GM18499 (cell line): ENCODE measurements around the gene PLCB3.

Experiments
- ATAC-seq: cut with Tn5 transposase; IDR thresholded peaks from one replicate; pipeline ENCODE4 v1.9.1; 2021; ENCODE audit warnings: moderate number of reproducible peaks; ENCODE audit not compliant: insufficient read depth, unreplicated experiment

PLCB3 gene

DNA sequence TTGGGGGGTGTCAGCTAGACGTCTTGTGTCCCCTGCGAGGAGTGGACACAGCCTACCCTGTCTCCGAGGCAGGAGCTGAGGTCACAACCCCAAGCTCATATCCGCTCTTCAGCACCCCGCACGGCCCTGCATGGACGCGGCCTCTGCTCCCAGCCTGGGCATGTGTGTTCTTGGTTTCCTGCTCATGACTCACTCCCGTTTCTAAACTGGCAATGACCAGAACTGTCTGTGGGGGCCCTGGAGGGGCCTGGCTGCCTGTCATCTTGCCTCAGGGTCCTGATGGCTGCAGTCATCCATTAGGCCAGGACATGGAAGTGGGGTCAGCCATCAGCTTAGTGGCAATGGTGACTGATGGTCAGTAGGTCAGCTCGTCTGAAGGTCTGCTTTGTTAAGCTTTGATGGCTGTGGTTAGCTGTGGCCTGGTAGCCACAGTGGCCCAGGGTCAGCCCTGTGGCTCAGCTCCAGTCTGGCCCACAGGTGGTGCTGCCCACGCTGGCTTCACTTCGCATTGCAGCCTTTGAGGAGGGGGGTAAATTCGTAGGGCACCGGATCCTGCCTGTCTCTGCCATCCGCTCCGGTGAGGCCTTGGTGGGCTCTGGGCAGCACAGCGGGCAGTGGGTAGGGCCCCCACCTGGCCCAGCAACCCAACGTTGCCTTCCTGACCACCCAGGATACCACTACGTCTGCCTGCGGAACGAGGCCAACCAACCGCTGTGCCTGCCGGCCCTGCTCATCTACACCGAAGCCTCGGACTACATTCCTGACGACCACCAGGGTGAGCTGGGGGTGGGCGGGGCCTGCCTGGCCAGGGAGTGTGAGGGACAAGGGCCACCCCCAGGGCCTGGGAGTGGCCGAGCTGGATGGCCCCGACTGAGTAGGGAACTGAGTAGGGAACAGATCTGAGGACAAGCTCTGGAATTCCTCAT, 12.0 kb downstream of the PLCB3 start:
- no peak for ATAC-seq

DNA sequence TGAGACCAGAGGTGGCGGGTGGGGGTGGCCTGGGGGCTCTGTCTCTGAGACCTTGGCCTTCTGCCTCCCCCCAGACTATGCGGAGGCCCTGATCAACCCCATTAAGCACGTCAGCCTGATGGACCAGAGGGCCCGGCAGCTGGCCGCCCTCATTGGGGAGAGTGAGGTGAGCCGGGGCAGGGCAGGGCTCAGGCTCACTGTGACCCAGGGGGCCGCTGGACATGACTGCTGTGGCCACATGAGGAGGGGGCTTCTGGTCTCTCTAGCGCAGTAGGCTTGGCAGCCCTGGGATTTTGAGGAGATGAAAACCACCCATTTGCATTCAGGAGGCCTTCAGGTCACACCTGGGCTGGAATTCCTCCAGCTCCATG, 12.6 kb downstream of the PLCB3 start:
- ATAC-seq: no peak

DNA sequence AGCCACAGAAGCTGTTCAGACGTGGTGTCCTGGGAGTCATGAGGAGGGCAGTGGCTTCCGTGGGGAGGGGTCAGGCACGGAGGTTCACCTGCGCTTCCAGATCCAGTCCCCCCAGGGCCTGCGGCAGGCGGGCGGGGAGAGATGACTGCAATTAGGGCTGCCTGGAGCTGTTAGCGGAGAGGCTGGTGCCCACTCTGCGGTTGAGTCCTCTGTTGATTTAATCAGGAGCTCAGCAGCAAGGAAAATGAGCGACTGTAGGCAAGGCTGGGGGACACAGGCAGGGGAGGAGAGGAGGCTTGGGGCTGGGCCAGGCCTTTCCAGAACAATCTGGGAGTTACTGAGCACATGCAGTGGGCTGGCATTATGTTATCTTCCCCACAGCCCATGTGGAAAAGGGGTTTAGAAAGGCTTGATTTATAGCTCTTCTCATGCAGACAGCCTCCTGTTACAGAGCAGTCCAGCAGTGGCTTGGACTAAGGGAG, 13.1 kb downstream of the PLCB3 start:
- no peak for ATAC-seq

DNA sequence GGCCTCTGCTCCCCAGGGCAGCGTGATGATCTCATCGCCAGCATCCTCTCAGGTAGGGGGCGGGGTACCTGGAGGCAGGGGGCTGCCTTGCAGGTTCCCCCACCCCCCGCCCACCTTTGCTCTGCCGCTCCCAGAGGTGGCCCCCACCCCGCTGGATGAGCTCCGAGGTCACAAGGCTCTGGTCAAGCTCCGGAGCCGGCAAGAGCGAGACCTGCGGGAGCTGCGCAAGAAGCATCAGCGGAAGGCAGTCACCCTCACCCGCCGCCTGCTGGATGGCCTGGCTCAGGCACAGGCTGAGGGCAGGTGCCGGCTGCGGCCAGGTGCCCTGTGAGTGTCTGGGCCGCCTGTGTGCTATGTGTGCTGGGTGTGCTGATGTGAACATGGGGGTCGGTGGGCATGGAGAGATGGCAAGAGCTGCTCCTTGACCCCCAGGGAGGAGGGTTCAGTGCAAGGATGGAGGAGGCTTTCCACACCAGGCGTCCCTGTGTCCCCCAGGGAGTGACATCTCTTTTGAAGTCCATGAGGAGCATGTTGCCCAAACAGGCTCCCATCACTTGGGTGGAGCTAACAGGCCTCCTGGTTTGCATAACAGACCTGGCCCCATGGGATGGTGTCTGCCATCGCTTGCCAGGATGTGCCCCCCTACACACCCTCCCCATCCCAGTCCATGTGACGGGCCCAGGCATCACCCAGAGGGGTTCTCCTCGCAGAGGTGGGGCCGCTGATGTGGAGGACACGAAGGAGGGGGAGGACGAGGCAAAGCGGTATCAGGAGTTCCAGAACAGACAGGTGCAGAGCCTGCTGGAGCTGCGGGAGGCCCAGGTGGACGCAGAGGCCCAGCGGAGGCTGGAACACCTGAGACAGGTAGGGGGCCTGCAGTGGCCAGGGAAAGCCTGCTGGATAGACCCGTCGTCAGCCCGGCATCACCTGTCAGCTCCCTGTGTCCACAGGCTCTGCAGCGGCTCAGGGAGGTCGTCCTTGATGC, 14.1 kb downstream of the PLCB3 start:
- no peak for ATAC-seq

DNA sequence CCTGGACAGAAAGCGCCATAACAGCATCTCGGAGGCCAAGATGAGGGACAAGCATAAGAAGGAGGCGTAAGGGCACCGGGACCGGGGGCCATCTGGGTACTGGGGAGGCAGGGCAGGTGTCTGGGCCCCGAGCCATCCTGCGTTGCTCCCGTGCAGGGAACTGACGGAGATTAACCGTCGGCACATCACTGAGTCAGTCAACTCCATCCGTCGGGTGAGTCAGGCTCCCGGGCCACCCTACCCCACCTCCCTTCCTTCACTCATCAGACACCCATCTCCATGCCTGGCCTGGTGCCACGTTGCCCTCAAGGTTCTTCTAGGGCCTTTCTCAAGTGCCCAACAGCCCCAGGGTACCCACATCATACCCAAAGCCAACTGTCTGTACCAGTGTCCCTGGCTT, 15.0 kb downstream of the PLCB3 start:
- no peak for ATAC-seq

DNA sequence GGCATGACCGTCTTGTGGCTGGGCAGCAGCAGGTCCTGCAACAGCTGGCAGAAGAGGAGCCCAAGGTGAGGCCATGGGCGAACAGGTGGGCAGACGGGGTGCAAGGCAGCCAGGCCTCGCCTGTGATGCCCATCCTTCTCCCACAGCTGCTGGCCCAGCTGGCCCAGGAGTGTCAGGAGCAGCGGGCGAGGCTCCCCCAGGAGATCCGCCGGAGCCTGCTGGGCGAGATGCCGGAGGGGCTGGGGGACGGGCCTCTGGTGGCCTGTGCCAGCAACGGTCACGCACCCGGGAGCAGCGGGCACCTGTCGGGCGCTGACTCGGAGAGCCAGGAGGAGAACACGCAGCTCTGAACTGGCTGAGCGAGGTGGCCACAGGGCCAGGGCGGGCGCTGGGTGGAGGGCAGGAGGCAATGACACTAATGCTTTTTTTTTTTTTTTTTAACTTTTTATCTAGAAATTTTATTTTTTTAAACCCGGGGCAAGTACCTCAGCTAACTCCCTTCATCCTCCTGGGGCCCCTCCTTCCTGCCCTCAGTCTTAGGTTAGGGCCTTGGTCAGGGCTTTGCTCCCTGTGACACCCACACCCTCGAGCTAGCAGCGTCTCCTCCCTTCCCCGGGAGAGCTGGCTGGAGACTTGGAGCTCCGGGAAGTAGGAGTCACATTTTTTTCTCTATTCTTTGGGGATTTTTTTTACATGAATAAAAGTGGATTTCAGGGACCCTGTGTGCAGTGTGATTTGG, 16.0 kb downstream of the PLCB3 start:
- ATAC-seq: no peak

DNA sequence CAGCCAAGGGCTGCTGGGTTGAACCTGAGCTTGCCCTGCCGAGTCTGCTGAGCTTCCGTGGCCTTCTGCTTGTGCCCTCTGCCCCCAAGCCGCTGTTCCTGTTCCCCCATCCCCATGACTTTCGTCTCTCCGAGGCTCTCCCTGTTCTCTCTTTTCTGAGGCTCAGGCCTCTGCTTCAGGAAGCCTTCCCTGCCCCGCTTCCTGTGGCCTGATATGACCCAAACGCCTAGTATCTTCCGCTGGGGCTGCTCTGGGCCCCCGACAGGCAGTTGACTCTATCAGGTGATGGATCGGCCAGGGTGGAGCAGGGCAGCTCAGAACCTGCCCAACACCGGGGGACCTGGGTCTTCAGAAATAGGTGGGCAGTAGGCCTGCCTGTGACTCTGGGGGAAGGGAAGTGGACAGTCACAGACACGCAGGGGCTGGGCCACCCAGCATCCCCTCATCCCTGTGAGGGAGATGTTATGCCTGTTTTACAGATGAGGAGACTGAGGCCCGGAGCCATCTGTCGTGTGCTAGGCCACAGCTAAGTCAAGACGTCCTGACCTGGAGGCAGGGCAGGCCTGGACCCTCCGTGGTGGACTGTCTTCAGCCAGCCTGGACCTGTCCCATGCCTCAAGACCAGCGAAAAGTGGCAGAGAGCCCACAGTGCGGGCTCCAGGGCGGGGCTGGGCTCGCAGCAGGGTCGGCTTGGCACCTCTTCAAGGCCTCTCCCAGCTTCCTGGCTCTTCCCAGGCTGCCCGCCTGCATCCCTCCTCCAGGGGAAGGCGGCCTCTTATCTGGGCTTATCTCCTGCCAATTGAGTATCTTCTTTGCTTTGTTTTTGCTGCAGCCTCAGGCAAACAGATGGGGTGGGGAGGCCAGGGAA, 16.9 kb downstream of the PLCB3 start:
- no peak for ATAC-seq

DNA sequence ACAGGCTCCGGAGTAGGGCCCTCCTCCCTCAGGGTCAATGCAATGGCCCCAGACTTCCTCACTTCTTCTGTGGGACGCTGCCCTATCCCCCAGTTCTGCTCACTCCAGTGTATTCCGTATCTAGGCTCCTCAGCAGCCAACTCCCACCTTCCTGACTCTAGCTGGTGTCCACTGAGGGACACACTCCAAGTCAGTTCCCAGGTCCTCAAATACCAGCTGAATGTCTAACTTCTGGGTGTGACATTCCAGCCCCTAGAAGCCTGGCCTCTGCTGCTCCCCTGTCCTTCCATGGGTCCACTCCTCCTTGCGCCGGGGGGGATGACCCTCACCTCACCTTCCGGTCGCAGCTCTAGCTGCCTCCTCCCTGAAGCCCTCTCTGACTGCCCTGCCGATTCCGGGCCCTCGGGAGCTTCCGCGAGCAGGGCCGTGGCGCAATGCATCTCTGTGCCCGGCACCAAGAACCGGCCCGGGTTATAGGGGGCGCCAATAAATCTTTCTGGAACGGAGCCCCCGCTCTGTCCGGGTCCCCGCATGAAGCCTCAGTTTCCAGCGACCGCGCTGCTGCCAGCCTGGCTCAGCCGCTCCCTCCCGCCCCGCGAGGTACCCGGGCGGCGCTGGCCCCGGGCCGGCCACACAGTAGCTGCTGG, 17.7 kb downstream of the PLCB3 start:
- ATAC-seq: no peak

DNA sequence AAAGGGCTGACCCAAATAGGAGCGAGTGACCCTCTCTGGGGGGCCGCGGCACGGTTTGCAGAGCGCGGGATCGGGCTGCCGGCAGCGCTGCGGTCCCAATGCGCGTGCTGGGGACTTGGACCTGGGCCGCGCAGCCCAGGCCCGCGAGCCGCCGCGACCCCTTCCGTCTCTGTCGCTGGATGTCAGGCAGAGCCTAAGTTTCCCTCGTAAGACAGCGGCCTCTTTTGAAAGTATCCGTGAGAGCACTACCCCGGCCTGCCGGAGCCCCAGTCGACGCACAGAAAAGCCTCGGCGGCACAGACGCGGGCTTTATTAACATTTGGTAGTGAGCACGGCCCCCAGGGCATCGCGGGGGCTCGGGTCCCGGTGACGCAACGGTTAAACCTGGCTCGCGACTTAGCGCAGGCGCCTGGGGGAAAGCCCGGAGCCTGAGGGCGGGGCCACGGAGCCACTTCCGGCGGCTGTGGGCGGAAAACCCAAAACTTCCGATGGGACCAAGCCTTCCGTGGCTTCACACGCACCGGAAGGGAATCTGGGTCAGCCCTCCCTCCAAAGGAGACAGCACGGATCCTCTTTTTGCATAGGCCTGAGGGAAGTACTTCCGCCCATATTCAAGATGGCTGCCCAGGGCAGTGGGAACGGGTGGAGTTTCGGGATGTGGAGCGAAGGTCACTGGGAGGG, 18.4 kb downstream of the PLCB3 start:
- peak; percentile 47 for ATAC-seq

DNA sequence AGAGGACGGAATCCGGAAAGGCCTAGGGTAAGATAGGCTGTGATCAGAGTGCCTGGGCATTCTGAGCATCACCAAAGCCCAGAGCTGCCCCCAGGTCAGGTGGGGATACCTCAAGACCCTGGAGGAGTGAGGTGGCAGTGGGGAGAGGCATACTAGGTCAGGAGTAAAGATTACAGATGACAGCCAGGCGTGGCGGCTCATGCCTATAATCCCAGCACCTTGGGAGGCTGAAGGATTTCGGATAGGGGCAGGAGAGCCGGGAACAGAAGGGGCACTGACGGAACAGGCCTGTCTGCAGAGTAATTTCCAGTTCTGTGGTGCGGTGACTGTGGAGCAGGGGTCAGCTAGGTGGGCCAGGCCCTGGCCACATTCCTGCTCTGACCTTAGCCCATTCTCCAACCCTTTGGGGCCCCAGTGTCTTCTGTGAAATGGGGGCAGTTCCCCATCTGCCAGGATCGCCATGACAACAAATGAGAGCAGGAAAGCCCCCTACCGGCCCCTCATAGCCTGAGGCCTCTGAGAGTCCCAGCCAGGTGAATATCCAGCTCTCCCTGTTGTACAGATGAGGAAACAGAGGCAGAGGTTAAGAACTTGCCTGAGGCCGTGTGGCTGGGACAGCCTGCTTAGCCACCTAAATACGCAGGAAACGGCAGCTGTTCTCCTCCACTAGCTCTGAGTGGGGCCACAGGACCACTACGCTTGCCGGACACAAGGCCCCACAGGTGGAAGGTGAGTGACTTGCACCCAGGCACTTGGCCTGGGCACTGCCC, 23.9 kb downstream of the PLCB3 start:
- no peak for ATAC-seq

DNA sequence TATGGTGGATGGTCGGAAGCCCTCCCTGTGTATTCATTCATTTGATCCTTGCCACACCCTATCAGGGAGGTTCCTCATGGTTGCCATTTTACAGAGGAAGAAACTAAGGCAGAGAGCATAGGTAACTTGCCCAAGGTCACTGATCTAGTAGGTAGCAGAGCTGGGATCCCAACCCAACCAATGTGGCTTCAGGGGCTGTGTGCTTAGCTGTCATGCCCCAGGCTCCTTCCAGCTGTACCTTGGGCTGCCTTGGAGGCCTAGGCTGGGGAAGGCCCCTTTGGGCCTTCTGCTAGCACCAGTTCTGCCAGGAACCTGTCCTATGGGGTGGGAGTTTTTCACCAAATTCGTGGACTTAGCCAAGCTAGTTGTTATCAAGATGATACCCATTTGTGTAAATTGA, 24.5 kb downstream of the PLCB3 start:
- no peak for ATAC-seq

DNA sequence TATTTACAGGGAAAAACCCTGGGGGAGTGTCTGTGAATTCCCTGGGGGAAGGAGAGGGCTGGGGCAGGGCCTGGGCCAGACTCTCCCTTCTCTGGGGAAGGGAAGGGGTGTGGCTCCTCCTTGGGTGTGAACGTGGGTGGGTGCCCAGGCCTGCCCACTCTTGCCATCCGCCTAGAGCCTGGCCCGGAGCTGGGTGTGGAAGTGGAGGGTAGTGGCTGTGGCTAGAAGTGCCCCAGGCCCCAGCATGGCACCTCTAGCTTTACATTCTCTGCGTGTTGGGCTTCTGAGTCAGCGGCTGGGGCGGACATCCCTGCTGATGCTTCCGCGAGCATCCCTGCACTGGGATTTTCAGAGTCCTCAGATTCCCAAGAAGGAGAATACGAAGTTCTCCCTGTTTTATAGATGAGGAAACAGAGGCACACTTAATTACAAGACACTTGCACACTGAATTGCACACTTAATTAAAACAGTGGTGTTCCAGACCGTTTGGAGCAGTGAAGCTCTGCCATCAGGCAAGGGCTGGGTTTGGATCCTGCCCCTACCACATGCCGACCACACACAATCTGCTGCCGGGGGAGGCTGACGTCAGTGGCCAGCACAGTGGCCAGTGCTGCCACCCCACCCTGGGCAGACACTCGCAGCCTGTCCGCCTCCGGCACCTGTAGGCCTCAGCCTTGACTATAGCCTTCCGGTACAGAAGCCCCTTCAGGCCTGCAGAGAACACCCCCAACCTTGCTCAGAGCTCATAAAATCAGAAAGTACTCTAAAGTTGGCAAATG, 25.5 kb downstream of the PLCB3 start:
- no peak for ATAC-seq

DNA sequence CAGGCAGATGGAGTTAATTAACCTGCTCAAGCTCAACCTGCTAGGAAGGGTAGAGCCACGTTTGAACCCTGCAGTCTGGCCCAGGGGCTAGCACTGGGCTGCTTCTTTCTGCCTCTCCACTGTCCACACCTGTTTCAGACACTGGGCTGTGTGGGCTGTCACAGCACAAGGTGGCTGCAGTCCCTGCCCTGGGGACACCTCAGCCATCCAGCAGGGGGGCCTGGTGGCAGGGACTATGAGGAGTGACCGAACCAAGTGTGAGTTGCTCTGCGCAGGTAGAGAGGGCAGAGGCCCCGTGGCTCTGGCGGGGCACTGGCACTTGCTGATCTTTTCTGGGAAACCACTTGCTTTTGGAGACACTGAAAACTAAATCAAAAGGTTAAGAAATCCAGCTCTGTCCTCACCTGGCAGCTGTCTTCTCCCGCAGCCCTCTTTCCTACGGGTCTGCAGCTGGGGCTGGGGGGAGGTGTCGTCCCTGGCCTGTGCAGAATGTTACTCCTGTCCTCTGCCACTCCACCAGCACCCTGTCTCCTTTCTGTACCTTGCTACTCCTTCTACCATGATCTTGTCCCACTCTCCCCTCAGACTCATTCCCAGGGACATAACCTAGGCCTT, 27.4 kb downstream of the PLCB3 start:
- ATAC-seq: no peak

DNA sequence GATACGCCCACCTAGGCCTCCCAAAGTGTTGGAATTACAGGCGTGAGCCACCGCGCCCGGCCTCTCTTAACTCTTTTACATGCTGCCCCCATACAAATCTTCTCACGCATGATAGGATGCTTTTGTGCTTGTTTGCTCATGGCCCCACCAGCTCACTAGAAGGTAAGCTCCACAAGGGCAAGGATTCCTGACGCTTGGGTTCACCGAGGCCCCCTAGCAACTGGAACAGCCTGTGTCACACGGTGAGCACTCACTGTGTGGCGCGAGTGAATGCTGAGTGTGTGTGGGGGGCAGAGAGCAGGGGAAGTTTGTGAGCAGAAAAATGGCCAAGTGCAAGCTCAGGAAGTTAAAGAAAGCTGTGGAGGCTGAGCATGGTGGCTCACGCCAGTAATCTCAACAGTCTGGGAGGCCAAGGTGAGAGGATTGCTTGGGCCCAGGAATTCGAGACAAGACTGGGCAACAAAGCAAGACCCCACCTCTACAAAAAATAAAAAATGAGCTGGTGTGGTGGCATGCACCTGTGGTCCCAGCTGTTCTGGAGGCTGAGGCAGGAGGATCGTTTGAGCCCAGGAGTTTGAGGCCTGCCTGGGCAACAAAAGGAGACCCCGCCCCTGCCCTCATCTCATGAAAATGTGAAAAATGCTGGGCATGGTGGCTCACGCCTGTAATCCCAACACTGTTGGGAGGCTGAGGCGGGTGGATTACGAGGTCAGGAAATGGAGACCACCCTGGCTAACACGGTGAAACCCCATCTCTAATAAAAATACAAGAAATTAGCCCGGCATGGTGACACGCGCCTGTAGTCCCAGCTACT, 30.8 kb downstream of the PLCB3 start:
- no peak for ATAC-seq

DNA sequence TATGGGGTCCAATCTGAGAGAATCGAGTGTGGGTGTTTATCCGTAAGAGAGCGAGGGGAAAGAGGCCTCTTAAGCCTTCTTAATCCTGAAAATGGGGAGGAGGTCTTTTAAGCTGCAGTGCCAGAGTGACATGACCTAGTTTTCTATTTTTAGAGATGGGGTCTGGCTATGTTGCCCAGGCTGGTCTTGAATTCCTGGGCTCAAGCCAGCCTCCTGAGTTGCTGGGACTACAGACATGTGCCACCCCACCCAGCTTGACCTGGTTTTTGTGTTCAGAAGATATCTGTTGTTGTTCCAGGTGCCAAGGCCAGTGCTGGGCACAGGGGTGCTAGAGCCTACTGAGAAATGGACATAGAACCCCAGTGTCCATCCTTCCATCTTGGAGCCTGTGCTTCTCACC, 31.8 kb downstream of the PLCB3 start:
- ATAC-seq: no peak
